Measurements from ENCODE around the gene CUL1. TPM values are rescaled to one million over a fixed set of nuclear protein-coding genes. Genes with fewer than 3 reads are reported as not detected.
A peak's percentile ranks its signal among the peaks of the same experiment; 100 is the strongest.

CUL1 gene
- total RNA-seq, 1 donor from 2014 or later = 38.5 TPM

DNA sequence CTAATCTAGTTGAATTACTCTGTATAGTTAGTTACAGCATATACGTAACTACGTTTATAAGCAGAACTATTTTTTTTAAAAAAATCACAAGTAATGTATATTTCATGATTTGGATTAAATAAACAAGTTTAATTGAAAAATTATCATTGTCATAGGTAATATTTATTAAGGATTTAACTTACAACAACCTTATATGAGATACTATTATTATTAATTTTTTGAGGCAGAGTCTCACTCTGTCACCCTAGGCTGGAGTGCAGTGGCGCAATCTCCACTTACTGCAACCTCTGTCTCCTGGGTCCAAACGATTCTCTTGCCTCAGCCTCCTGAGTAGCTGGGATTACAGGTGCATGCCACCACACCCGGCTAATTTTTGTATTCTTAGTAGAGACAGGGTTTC is 4.1 kb upstream of the CUL1 start:
- H3K4me1 ChIP-seq = peaks cover 5% of the 10 kb centered on the region
- H3K36me3 ChIP-seq = no peaks in the 10 kb centered on the region
- H3K27ac ChIP-seq = no peak overlapping the region
- no peak for TF ChIP-seq POLR2AphosphoS5 (IDR thresholded peaks at IDR 0.05; ENCODE audit: insufficient read depth in 1 of 2, low read depth in 1 of 2)
- no peak for TF ChIP-seq POLR2A (IDR thresholded peaks at IDR 0.05)
- TF ChIP-seq, protein P1, sequence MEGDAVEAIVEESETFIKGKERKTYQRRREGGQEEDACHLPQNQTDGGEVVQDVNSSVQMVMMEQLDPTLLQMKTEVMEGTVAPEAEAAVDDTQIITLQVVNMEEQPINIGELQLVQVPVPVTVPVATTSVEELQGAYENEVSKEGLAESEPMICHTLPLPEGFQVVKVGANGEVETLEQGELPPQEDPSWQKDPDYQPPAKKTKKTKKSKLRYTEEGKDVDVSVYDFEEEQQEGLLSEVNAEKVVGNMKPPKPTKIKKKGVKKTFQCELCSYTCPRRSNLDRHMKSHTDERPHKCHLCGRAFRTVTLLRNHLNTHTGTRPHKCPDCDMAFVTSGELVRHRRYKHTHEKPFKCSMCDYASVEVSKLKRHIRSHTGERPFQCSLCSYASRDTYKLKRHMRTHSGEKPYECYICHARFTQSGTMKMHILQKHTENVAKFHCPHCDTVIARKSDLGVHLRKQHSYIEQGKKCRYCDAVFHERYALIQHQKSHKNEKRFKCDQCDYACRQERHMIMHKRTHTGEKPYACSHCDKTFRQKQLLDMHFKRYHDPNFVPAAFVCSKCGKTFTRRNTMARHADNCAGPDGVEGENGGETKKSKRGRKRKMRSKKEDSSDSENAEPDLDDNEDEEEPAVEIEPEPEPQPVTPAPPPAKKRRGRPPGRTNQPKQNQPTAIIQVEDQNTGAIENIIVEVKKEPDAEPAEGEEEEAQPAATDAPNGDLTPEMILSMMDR (IDR thresholded peaks at IDR 0.05) = no peak
- intact Hi-C loops (cut with DNase I) = no loop called here
- no peak for DNase-seq (ENCODE audit: extremely low spot score in 2 of 2)
- H3K9me3 ChIP-seq = no peaks in the 10 kb centered on the region
- no peak overlapping the region for H3K4me3 ChIP-seq
- H3K27me3 ChIP-seq = no peaks in the 10 kb centered on the region

DNA sequence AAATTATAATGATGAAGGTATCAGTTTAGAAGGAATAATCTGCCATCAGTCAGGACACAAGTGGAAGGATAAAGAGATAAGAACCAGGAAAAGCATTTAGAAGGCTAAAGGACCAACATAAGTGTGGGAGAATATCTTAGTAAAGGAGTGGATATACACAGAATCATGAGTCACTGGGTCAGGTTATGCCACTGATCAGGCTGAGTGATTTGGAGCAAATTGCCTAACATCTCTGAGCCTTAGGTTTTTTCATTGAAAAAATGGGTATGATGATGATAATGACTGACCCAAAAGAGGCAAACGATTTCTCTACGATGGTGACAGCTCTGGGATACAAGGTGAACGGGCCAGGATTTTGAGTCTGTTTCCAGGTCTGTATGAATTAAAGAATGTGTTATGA is 2.8 kb upstream of the CUL1 start:
- H3K9me3 ChIP-seq = no peaks in the 10 kb centered on the region
- no peaks in the 10 kb centered on the region for H3K36me3 ChIP-seq
- H3K4me1 ChIP-seq = peaks cover 16% of the 10 kb centered on the region
- DNase-seq (ENCODE audit: extremely low spot score in 2 of 2) = no peak
- no peaks in the 10 kb centered on the region for H3K27me3 ChIP-seq
- H3K4me3 ChIP-seq = no peak overlapping the region
- no peak overlapping the region for H3K27ac ChIP-seq
- intact Hi-C loops (cut with DNase I) = no loop called here
- TF ChIP-seq, protein P1 (IDR thresholded peaks at IDR 0.05) = no peak
- TF ChIP-seq POLR2A (IDR thresholded peaks at IDR 0.05) (no peak), POLR2AphosphoS5 (IDR thresholded peaks at IDR 0.05; ENCODE audit: insufficient read depth in 1 of 2, low read depth in 1 of 2) (no peak)

GRCh38 chr7:148696787-148697186 is 1.9 kb upstream of the CUL1 start:
- DNase-seq (ENCODE audit: extremely low spot score in 2 of 2) = no peak
- no peaks in the 10 kb centered on the region for H3K36me3 ChIP-seq
- no peaks in the 10 kb centered on the region for H3K9me3 ChIP-seq
- H3K27ac ChIP-seq = no peak overlapping the region
- peaks cover 25% of the 10 kb centered on the region for H3K4me1 ChIP-seq
- H3K4me3 ChIP-seq = no peak overlapping the region
- no peak for TF ChIP-seq POLR2AphosphoS5 (IDR thresholded peaks at IDR 0.05; ENCODE audit: insufficient read depth in 1 of 2, low read depth in 1 of 2)
- TF ChIP-seq, protein P1 (IDR thresholded peaks at IDR 0.05) = no peak
- TF ChIP-seq POLR2A (IDR thresholded peaks at IDR 0.05) = no peak
- intact Hi-C loops (cut with DNase I) = no loop called here
- no peaks in the 10 kb centered on the region for H3K27me3 ChIP-seq

DNA sequence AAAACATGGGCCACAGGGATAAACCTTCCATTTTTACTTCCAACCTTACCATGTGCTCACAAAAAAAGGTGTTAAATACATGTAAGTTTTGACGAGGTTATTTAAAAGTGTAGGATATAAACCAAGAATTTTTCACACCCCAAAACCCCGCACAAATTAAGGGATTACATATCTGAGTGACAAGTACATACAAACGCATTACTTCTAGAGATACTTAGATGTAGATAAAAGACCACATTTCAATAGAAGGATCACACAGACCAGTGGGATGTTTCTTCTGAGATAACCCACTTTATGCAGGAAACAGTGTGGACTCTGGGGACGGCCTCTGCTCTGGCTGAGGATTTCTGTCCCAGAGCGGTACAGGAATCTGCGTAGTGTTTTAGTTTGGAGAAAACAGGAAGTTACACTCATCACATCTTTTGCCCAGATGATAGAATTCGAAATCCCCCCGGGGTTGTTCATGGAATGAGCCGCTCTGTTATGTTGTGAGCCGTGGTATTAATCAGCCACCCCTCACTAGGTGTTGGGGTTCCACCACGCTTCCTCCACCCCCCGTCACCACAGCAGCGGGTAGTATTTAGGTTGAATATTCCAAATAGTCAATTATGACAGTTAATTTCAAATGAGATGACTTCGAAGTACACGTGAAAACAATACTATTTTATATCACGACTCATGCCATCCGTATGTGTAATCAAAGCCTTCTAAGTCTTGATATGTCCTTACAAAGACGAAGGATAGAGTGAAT is 1.3 kb upstream of the CUL1 start:
- Histone ChIP-seq H3K27me3 (no peaks in the 10 kb centered on the region), H3K27ac (peak overlapping the region; percentile 98), H3K36me3 (no peaks in the 10 kb centered on the region), H3K9me3 (no peaks in the 10 kb centered on the region), H3K4me1 (peaks cover 31% of the 10 kb centered on the region), H3K4me3 (peak overlapping the region; percentile 90 to 96)
- intact Hi-C loops (cut with DNase I) = loop anchor here (1.0 kb wide), 1 partner anchor 187 kb away; the partner anchor contains the start of gene EZH2
- TF ChIP-seq, protein P1 (IDR thresholded peaks at IDR 0.05) = no peak
- TF ChIP-seq POLR2AphosphoS5 (IDR thresholded peaks at IDR 0.05; ENCODE audit: insufficient read depth in 1 of 2, low read depth in 1 of 2) (peak in 1 of 2 donors; percentile 17), POLR2A (IDR thresholded peaks at IDR 0.05) (peak in 1 of 2 donors; percentile 4)
- DNase-seq (ENCODE audit: extremely low spot score in 2 of 2) = no peak

DNA sequence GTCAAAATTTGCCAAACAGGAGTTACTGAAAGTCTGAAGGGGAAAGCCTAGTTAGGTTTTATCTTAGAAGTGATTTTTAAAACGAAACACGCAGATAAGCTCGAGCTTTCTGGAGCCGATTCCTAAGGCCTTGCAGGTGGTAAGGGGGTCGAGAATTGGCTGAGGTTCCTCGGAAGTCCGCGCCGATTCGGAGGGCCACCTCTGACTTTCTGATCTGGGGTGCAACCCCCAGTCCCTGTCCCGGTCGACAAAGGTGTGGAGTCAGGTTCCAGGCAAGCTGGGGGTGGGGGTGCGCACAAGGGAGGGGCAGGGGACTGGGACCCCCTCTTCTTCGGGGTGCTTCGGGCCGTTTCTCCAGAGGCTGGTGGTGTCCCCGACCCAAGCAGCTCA is 701 bp upstream of the CUL1 start:
- no peaks in the 10 kb centered on the region for H3K9me3 ChIP-seq
- no peaks in the 10 kb centered on the region for H3K36me3 ChIP-seq
- no peak for DNase-seq (ENCODE audit: extremely low spot score in 2 of 2)
- H3K4me3 ChIP-seq = peak overlapping the region; percentile 90 to 96
- intact Hi-C loops (cut with DNase I) = loop anchor here (1.0 kb wide), 1 partner anchor 186 kb away; the partner anchor contains the start of gene EZH2
- TF ChIP-seq, protein P1 (IDR thresholded peaks at IDR 0.05) = no peak
- TF ChIP-seq POLR2AphosphoS5 (IDR thresholded peaks at IDR 0.05; ENCODE audit: insufficient read depth in 1 of 2, low read depth in 1 of 2) = no peak
- no peak for TF ChIP-seq POLR2A (IDR thresholded peaks at IDR 0.05)
- H3K27me3 ChIP-seq = no peaks in the 10 kb centered on the region
- H3K27ac ChIP-seq = peak overlapping the region; percentile 98
- peaks cover 37% of the 10 kb centered on the region for H3K4me1 ChIP-seq
